Superior temporal gyrus (tissue), 1 donor: ENCODE data around the gene RNF31.
A peak's percentile ranks its signal among the peaks of the same experiment; 100 is the strongest.
"Not testable (repeated sequence)": the region's sequence is repeated elsewhere in the genome, so short reads cannot be mapped to it uniquely, and the experiment has no call there.

ENCODE experiments used
- DNase-seq: peaks from one replicate; pipeline ENCODE4 v3.0.0-alpha.2; 2016; ENCODE audit errors: extremely low spot score

The RNF31 gene

DNA sequence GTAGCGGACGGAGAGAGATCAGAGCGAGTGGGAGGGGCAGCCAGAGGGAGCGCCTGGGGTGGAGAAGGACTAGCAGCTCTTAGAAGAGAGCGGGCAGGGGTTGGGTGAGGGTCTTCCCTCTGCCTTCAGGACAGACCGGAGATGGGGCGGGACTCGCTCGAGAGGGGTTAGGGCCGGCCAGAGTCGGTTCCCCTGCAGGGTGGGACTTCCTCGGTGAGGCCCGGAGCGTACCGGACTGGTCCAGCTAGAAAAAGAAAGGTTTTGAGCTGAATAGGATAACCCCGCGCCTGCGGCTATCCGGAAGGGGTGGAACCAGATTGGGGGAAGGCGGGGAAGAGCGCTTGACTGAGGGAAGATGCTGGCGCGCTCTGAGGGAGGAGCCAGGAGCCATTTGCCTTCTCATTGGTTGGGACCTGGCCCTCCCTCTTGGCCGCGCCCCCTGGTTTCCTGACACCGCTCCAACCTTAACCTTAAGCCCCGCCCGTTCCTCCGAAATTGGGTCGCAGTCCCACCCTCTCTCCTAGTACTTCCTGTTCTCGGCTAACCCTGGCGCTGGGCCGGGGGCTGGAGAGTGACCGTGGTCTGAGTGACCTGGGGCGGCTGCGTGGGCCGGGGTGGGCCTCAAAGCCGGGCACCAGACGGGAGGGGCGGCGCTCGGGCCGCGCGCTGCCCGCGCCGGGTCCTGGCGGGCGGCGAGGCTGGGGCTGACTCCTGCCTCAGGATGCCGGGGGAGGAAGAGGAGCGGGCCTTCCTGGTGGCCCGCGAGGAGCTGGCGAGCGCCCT, at the start of gene RNF31:
RNF31 (plus strand) TSS at position 521 of the 783 bp plus-strand sequence; CDS start at position 722, 201 bp downstream.
- DNase-seq: peak; percentile 99

DNA sequence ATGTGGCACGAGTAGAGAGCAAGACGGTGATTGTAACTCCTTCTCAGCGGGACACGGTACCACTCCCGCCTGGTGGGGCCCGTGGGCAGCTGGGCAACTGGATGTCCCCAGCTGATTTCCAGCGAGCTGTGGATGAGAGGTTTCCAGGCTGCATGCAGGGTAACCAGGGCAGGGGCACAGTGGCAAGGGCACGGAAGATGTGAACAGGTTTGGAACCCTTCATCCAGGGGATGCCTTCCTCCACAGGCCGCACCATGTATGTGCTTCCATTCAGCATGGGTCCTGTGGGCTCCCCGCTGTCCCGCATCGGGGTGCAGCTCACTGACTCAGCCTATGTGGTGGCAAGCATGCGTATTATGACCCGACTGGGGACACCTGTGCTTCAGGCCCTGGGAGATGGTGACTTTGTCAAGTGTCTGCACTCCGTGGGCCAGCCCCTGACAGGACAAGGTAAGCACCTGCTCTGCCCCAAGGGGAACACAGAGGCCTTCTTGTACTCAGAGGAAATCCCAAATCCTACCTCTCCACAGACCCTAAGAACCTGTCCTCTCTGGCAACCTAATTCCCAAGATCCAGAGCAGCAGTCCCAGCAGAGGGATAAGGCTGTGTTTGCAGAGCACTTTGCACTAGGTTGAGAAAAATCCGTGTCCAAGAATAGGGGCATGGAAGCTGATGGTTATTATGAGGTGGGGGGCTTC, 48.9 kb upstream of the RNF31 start:
- DNase-seq: no peak

DNA sequence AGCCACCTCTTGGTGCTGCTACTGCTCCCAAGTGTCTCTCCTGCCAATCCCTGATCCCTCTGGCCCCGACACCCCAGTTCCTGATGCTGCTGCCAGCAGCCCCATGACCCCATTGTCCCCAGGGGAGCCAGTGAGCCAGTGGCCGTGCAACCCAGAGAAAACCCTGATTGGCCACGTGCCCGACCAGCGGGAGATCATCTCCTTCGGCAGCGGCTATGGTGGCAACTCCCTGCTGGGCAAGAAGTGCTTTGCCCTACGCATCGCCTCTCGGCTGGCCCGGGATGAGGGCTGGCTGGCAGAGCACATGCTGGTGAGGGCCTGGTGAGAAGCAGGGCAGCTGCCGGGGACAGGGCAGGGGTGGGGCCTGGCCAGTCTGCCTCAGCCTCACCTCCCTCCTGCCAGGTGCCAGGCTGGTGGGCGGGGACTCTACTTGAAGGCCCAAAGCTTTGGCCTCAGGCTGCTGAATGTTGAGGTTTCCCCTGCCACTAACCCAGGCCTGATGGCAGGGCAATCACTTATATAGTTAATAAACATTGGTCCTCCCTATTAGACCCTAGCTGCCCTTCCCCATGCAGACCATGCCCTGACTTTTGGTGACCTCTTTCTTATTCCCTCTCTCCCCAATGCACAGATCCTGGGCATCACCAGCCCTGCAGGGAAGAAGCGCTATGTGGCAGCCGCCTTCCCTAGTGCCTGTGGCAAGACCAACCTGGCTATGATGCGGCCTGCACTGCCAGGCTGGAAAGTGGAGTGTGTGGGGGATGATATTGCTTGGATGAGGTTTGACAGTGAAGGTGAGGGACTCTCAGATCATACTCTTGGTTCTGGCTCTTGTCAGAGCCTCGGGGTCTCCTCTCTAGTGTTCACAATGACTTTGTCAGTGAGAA, 48.1 kb upstream of the RNF31 start:
- DNase-seq: no peak

DNA sequence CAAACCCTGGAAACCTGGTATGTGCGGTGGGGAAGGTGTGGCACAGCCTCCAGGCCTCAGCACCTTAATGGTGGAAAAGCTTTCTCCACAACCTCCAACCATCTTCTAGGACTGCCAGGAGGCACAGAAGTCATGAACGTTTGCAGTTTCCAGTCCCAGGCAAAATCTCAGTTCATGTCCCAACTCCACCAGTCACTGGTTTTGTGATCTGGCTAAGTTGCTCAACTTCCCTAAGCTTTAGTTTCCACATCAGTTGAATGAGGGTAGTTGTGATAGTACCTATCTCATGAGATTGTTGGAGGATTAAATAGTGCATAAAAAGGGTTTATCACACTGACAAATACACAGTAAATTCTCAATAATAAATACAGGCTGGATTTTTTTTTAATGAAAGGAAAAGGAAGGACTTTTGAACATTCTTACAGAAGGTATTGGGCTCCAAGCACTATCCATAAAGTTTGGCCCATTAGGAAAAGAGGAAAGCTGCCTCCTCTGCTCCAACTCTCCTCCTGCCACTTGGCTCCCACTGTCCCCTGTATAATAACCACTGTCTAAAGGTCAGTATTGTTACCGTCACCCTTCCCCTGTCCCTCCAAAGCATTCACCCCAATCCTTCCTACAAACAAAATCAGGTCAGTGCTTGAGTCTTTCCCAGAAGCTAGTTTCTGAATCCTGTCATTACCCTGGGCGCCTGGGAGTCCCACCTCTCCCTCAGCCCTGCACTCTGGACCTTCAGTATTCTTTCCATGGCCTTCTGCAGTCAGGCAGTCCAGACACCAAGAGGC, 46.9 kb upstream of the RNF31 start:
- no peak for DNase-seq

DNA sequence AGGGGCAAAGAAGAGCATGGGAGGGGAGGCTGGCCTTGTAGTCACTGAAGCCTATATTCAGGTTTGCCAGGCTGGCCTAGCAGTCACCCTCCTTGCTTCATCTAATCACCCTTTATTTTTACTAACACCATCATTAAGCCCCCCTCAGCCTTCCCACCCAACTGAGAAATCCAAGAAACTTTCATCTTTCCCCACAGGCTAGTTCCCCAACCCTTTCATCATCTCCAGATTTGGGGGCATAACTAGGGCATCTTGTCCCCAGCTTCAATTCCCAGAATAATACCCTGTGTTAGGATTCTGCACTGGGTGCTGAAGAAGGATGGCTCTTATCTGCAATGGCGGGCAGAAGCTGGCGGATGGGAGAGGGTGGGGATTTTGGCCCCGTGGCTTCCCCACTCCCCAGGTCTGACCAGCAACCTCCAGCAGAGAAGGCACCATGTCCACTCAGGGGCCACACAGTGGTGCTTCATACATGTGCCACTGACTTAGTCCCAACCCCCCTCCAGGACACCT, 46.3 kb upstream of the RNF31 start:
- DNase-seq: no peak

DNA sequence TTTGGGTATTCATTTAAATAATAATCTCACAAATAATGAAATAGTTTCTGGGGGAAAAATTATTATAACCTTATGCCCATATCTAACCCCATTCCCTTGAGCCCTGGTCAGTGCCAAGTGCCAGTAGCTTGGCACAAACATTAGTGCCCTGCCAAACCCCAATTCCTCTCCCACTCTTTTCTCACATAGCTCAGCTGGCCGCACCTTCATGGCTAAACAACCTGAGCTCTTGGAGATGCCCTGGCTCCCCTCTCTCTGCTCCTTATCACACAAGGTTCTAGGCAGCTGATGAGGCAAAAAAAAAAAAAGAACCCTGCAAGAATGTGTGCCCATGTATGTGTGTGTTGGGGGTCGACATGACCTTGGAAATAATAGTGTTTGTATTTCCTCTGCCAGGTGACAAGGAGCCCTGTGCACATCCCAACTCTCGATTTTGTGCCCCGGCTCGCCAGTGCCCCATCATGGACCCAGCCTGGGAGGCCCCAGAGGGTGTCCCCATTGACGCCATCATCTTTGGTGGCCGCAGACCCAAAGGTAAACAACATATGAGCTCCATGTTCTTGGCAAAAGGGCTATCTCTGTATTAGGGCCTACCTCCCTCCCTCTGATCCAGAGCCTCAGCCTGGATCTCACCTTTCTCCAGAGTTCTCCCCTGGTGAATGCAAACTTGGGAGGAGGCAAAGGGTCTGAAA, 44.8 kb upstream of the RNF31 start:
- no peak for DNase-seq

DNA sequence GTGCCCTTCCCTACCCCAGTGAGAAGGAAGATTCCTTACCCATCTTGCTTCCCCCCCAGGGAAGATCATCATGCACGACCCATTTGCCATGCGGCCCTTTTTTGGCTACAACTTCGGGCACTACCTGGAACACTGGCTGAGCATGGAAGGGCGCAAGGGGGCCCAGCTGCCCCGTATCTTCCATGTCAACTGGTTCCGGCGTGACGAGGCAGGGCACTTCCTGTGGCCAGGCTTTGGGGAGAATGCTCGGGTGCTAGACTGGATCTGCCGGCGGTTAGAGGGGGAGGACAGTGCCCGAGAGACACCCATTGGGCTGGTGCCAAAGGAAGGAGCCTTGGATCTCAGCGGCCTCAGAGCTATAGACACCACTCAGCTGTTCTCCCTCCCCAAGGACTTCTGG, 43.8 kb upstream of the RNF31 start:
- DNase-seq: no peak

DNA sequence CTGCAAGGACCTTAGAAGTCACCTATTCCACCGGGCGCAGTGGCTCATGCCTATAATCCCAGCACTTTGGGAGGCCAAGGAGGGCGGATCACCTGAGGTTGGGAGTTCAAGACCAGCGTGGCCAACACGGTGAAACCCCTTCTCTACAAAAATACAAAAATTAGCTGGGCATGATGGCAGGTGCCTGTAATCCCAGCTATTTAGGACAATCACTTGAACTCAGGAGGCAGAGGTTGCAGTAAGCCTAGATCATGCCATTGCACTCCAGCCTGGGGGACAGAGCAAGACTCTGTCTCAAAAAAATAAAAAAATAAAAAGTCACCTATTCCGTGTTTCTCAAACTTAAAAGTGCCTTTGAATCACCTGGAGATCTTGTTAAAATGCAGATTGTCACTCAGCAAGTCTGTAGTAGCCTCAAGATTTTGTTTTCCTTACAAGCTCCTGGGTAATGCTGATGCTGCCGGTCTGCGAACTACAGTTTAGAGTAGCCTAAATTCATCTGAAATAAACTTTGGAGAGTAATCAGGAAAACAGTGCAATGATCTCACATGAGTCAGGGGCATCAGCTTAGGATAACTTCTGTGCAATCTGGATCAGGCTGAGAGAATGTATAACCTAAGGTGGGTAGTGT, 41.6 kb upstream of the RNF31 start:
- not testable (repeated sequence) for DNase-seq

DNA sequence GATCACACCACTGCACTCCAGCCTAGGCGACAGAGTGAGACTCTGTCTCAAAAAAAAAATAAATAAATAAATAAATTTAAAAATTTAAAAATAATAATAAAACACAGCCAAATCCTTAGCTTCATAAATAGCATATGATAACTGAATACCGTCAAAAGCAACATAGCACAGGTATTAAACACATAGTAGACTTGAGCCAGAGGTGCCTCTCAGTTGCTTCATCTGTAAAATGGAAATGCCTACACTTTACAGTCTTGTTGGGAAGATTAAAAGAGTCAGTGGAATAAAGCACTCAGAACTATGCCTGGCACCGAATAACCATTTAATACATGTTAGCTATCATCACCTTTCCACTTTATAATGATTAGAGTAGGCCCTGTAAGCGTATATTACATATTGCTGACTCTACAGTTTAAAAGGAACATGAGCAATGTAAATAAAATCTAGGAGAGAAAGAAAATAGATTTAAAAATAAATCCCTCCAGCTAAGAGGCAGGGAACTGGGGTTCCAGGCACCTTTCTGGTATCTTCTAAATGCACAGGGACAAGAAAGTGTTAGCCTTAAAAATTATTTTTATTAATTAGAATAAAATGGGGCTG, 40.5 kb upstream of the RNF31 start:
- no peak for DNase-seq

DNA sequence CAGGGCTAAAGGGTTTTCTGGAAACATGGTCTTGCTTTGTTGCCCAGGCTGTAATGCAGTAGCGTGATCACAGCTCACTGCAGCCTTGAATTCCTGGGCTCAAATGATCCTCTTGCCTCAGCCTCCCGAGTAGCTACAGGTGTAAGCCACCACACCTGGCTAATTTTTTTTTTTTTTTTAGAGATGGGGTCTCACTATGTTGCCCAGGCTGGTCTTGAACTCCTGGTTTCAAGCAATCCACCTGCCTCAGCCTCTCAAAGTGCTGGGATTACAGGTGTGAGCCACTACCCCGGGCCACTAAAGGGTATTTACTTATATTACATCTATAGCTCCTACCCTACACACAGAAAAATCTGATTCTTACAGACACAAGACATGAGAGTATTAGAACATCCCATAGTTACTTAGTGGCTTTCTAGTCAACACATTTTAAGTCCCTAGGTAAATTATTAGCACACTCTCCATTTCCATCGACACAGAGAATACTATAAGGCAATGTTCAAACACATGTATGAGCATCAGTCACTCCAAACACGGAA, 38.9 kb upstream of the RNF31 start:
- DNase-seq: no peak

DNA sequence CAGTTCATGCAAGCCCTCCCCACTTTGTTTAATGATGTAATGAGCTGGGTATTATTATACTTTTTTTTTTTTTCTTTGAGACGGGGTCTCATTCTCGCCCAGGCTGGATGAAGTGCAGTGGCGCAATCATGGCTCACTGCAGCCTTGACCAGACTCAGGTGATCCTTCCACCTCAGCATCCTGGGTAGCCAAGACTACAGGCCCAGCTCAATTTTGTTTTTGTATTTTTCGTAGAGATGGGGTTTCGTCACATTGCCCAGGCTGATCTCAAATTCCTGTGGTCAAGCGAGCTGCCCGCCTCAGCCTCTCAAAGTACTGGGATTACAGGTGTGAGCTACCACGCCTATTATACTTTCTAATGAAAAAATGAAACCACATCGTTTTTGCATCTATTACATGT, 37.2 kb upstream of the RNF31 start:
- no peak for DNase-seq

DNA sequence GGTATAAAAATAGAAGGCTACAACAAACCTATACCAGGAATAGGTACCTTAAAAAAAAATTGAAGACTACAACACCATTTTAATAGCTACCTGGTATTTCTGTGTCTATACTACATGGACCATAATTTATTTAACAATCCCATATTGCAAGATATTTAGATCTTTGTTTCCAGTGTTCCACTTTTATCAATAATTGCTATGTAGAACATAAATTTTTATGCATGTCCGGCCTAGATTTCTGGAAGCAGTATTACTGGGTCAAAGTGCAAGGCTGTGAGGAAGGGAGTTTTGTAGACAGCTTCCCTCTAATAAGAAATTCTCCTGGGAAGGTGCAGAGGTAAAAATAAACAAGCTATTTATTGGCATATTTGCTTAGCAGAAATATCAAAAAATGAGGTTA, 36.8 kb upstream of the RNF31 start:
- no peak for DNase-seq

DNA sequence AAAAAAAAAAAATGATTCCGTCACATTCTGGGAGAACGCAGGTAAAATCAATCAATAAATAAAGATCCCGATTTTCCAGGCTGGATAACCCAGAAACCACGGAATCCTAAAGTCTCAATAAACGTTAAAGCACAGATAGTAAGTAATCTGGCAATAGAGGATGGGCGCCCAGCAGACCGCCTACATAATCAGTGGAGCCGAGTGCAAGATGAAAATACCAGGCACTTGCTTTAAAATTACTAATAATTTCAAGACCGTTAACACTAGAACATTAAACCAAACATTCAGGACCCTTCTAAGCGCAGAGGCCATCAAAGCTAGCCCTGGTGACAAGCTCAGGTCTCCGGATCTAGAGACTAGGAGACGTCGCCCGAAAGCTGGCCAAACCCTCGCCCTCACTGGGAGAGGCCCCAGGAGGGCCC, 33.9 kb upstream of the RNF31 start:
- DNase-seq: no peak

DNA sequence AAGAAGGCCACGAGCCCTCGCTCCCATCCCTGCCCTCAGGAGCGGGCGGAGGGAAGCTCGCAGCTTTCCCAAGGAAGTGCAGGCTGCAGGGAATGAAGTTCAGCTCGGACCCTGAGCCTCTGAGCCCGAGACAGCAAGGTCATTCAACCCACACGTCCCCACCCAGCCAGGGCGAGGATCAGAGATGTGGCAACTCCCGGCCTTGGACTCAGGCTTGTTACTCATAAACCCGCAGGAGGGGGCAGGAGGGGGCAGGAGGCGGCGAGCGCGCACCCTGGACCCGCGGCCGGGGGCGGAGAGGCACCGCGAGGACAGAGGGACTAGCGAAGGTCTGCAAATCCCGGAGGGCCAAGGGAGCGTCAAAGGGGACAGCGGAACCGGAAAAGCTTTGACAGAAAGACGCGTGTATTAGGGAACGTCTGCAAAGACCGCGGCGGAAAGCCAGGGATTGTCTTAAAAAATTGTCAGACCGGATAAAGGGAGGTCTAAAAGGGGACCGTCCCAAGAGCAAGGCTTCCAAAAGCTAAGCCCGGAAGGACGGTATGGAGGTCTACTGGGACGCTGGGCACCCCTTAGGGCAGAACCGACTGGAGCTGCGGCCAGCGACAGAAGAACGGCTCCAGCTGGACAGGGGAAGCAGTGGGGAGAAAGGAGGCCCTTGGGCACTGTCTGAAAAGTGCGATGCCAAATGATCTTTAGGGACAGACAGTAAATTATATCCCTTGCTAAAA, 33.3 kb upstream of the RNF31 start:
- DNase-seq: peak; percentile 43

DNA sequence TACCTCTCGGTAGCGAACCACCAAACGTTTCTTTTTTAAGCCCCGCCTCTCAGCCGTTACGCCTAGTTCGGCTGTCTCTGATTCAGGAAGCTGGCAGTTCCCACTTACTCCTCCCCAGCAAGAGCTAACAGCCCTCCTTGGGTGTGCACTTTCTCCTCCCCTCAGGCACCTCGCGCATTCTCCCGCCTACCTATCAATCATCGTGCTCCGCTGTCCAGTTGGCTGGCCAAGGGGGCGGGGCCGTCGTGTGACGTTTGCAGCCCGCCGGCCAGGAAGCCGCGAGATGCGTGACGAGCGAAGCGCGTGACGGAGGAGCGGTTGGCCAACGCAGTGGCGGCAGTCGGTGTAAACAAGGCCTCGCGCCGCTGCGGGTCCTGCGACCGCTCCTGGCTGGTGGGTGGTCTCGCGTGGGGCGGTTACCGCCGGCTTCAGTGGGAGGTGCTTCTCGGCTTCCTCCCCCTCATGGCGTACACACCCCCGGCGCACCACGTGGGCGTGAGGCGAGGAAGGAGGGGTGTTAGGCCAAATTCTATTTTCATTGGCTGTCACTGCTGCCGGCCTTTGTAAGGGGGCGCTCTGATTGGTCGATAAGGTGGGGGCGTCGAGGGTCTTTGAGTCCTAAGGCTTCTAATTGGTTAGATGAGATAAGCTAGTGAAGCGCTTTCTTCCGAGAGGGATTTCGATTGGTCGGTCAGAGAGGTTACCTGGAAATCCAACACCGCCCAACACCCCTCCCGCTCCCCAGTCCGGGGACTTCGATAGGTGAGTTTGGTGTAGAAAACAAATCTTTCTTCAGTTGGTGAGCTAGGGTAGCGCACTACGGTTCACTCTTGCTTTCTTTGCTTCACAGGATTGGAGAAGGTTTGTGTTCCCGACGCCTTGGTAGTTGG, 32.5 kb upstream of the RNF31 start, which contains the start of the genes DCAF11 and NRL:
DCAF11 (plus strand) TSS at position 246 of the 890 bp plus-strand sequence. CDS start 818 bp downstream, outside the sequence.
NRL (minus strand) TSS at position 418 of the 890 bp plus-strand sequence. CDS start 32,101 bp downstream, outside the sequence.
- peak; percentile 99 for DNase-seq

DNA sequence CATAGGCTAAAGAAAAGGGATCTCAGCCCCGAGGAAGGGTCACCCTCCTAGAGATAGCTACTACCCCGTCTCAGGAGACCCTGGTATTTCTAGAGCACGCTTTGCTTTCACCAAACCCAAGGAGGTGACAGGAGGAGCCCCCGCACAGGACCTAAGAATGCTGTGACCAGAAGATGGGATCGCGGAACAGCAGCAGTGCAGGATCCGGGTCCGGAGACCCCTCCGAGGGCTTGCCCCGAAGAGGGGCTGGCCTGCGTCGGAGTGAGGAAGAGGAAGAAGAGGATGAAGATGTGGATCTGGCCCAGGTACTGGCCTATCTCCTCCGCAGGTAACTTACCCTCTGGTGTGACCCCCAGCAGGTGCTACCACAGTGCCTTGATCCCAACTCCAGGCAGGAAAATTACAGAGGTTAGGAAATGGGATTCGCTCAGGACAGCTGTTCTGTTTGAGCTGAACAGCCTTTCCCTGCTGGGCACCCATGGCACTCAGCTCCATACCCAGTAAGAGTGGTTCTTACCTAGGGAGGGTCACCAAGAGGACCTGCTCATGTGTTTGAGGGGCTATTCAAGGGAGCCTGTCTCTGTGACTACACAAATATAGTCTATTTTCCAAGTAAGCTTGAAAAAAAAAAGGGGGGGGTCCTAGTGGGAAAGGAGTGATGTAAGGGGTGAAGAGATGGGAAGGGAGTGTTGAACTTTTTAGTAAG, 31.7 kb upstream of the RNF31 start:
- no peak for DNase-seq
